ENCODE results near the gene SH3GL1.
"Not testable (repeated sequence)": the region's sequence is repeated elsewhere in the genome, so short reads cannot be mapped to it uniquely, and the experiment has no call there.

SH3GL1 gene

GRCh38 chr19:4362831-4363545 is 37.4 kb downstream of the SH3GL1 start:
- DNase-seq: no peak

GRCh38 chr19:4362101-4362828 is 38.1 kb downstream of the SH3GL1 start:
- no peak for DNase-seq

GRCh38 chr19:4361152-4362046 is 38.9 kb downstream of the SH3GL1 start:
- DNase-seq: no peak

GRCh38 chr19:4360641-4361151 is 39.7 kb downstream of the SH3GL1 start:
- no peak for DNase-seq

- no peak for DNase-seq
These were observed 40.2 kb downstream of the SH3GL1 start for GRCh38 chr19:4360081-4360569.

- no peak for DNase-seq
These were observed 40.7 kb downstream of the SH3GL1 start for GRCh38 chr19:4359627-4360000.

- DNase-seq: no peak
These were observed 41.4 kb downstream of the SH3GL1 start for GRCh38 chr19:4358709-4359626.

- DNase-seq: no peak
These were observed 42.4 kb downstream of the SH3GL1 start for GRCh38 chr19:4357921-4358326.

GRCh38 chr19:4357095-4357797 is 43.1 kb downstream of the SH3GL1 start:
- no peak for DNase-seq

- DNase-seq: no peak
These were observed 45.5 kb downstream of the SH3GL1 start for GRCh38 chr19:4354897-4355296.

- no peak for DNase-seq
These were observed 46.1 kb downstream of the SH3GL1 start for GRCh38 chr19:4354282-4354681.

GRCh38 chr19:4352701-4353121 is 47.6 kb downstream of the SH3GL1 start:
- DNase-seq: peak in 1 of 2 experiments; percentile 18

- DNase-seq: no peak
These were observed 49.6 kb downstream of the SH3GL1 start for GRCh38 chr19:4350726-4351125.

GRCh38 chr19:4350111-4350510 is 50.2 kb downstream of the SH3GL1 start:
- DNase-seq: no peak

- DNase-seq: not testable (repeated sequence)
These were observed 51.1 kb downstream of the SH3GL1 start for GRCh38 chr19:4349225-4349624.

GRCh38 chr19:4347521-4347920 is 52.8 kb downstream of the SH3GL1 start:
- no peak for DNase-seq

GRCh38 chr19:4346020-4346383 is 54.3 kb downstream of the SH3GL1 start:
- DNase-seq: no peak

GRCh38 chr19:4345342-4346019 is 54.9 kb downstream of the SH3GL1 start:
- no peak for DNase-seq

- DNase-seq: peak; percentile 72 to 85
These were observed 56.7 kb downstream of the SH3GL1 start, which contains the start of gene MPND for GRCh38 chr19:4343370-4344307. MPND (plus strand) TSS chr19:4343562; CDS start chr19:4343594, 32 bp downstream.
